ENCODE results near the gene ASXL1.

The ASXL1 gene

GRCh38 chr20:32442630-32443373, 84.7 kb downstream of the ASXL1 start:
- no peak for DNase-seq

- no peak for DNase-seq
These were observed 85.3 kb downstream of the ASXL1 start for GRCh38 chr20:32443386-32443974.

- DNase-seq: no peak
These were observed 86.5 kb downstream of the ASXL1 start for GRCh38 chr20:32444474-32445220.

- DNase-seq: no peak
These were observed 87.6 kb downstream of the ASXL1 start for GRCh38 chr20:32445539-32446273.

- no peak for DNase-seq
These were observed 88.4 kb downstream of the ASXL1 start for GRCh38 chr20:32446301-32447100.

GRCh38 chr20:32447136-32448027, 89.3 kb downstream of the ASXL1 start:
- DNase-seq: no peak

GRCh38 chr20:32448306-32449056, 90.3 kb downstream of the ASXL1 start:
- no peak for DNase-seq

- no peak for DNase-seq
These were observed 91.1 kb downstream of the ASXL1 start for GRCh38 chr20:32449057-32449889.

GRCh38 chr20:32449890-32450401, 91.8 kb downstream of the ASXL1 start:
- DNase-seq: no peak

- DNase-seq: no peak
These were observed 92.4 kb downstream of the ASXL1 start for GRCh38 chr20:32450484-32451061.

- no peak for DNase-seq
These were observed 93.2 kb downstream of the ASXL1 start for GRCh38 chr20:32451340-32451681.

GRCh38 chr20:32451682-32452461, 93.7 kb downstream of the ASXL1 start:
- no peak for DNase-seq

GRCh38 chr20:32452776-32453466, 94.8 kb downstream of the ASXL1 start:
- no peak for DNase-seq

- DNase-seq: no peak
These were observed 95.5 kb downstream of the ASXL1 start for GRCh38 chr20:32453467-32454163.

- DNase-seq: no peak
These were observed 96.3 kb downstream of the ASXL1 start for GRCh38 chr20:32454164-32455145.

Data from GF-D8 (cell line).